ENCODE results near the gene FDXR.

DNA sequence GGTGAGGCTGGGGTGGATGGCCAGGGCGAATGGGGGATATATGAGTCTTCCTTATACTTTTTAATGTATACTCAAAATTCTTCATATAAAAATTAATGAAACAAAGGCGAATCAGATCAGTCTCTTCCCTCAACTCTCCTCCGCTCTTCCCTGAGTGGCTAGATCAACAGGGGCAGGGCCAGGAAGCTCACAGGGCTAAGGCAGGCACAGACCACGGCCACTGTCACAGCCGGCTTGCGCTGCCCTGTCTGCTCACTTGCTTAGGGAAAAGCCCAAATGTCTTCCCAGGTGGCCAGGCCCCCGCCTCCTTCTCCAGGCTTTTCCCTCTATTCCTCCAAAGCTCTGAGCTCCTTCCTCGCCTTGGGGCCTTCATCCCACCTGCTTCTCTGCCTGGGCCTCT lies 19.1 kb downstream of the FDXR start:
- TF ChIP-seq, protein P1, sequence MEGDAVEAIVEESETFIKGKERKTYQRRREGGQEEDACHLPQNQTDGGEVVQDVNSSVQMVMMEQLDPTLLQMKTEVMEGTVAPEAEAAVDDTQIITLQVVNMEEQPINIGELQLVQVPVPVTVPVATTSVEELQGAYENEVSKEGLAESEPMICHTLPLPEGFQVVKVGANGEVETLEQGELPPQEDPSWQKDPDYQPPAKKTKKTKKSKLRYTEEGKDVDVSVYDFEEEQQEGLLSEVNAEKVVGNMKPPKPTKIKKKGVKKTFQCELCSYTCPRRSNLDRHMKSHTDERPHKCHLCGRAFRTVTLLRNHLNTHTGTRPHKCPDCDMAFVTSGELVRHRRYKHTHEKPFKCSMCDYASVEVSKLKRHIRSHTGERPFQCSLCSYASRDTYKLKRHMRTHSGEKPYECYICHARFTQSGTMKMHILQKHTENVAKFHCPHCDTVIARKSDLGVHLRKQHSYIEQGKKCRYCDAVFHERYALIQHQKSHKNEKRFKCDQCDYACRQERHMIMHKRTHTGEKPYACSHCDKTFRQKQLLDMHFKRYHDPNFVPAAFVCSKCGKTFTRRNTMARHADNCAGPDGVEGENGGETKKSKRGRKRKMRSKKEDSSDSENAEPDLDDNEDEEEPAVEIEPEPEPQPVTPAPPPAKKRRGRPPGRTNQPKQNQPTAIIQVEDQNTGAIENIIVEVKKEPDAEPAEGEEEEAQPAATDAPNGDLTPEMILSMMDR (IDR thresholded peaks at IDR 0.05), result no peak
- no peak for TF ChIP-seq EZH2 (IDR thresholded peaks at IDR 0.05; ENCODE audit: borderline replicate concordance, insufficient read depth, low read depth, low read length, poor library complexity, severe bottlenecking)
